ENCODE measurements around the gene NPTN. TPM values are rescaled to one million over a fixed set of nuclear protein-coding genes. Genes with fewer than 3 reads are reported as not detected.

The NPTN gene
- total and polyA plus RNA-seq, 9 of the 15 experiments (the other 6 are each of a cell fraction or from before 2014, with no cell fraction given), result 9.6 to 48.5 (median 21.7) TPM

DNA sequence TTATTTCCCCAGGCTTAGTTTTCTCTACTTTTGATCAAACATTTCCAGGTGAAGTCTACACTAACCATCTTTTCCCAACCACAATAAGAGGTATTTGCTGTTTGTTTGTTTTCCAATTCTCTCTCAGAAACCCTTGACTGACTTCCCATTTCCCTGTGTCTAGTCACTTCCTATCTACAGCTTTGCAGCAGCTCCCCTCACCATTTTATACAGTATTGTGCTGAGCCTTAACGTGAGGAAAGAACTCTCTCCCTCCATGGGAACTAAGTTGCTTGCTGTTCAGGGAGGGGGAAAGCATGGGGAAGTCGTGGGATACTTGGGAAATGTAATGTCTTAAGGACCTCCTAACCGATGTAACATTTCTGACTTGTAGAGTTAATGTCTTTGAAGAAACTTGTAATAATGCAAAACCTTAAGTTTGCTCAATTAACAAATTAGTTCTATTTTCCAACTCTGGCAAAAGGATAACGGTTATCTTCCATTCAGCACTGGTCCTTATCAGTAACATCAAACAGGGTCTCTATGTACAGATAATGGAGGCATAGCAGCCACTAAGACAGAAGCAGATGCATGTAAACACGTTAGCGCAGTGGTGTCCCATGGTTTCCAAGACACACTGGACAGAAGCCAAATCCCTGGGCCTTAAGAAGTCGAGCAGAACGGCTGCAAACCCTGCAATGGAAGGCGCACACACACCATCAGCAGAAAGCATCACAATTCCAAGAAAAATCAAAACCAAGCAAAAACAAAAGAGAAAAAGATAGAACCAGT is 39.7 kb downstream of the NPTN start:
- Histone ChIP-seq H3K4me3 (no peak overlapping the region), H3K9me1 (ENCODE audit: control insufficient read depth, insufficient read depth, low read length) (no peaks in the 10 kb centered on the region), H2AFZ (ENCODE audit: low read depth, low read length) (no peak overlapping the region), H3K4me2 (ENCODE audit: insufficient read depth, low read length) (peak overlapping the region; percentile 21; the same call in 1 of the 2 replicates), H3K4me1 (replicated peaks in 1 of 2; ENCODE audit: control insufficient read depth in 2 of 2, insufficient read depth in 2 of 2, low read length in 2 of 2) (peaks cover 12 to 33% of the 10 kb centered on the region in 2 experiments), H3K9me3 (replicated peaks; ENCODE audit: control insufficient read depth, insufficient read depth, low read depth, low read length) (no peaks in the 10 kb centered on the region), H3K79me2 (ENCODE audit: control insufficient read depth, insufficient read depth, low read length) (peaks cover 57% of the 10 kb centered on the region), H4K20me1 (replicated peaks; ENCODE audit: control insufficient read depth, insufficient read depth, low read length) (peaks cover 27% of the 10 kb centered on the region), H3K36me3 (ENCODE audit: control insufficient read depth, insufficient read depth, low read length) (peaks cover 28% of the 10 kb centered on the region; the same call in 2 of the 3 replicates), H3K9ac (ENCODE audit: insufficient read depth in 1 of 2, low read depth in 2 of 2, low read length in 2 of 2) (0 out of 4 replicates have a peak overlapping the region, but pooled peaks of 1 of the 2 experiments have one; percentile 53), H3K27ac (ENCODE audit: extremely low read depth, low read depth, low read length) (no peak overlapping the region), H3K27me3 (ENCODE audit: control insufficient read depth in 2 of 2, insufficient read depth in 2 of 2, low read length in 2 of 2) (no peaks in the 10 kb centered on the region)
- in situ Hi-C loops (cut with MboI) (no loop called here), intact Hi-C loops (cut with micrococcal nuclease) (loop anchor here (5.0 kb wide), 1 partner anchor 44 kb away; no protein-coding TSS in a partner anchor)
- ChIA-PET CTCF (ENCODE audit: low intra/inter-chr PET ratio) (no interaction called here), POLR2A (interaction anchor here (0.9 to 2.2 kb wide), 3 partner anchors 9 to 16 kb away, joined by 3 to 5 read pairs (median 4); no protein-coding TSS in a partner anchor)
- WGBS (ENCODE audit: insufficient coverage, low coverage, missing lambda C conversion rate), result 6% methylated on average over 9 of the region's 9 CpGs
- DNase-seq (ENCODE audit: extremely low read depth in 1 of 4, low spot score in 3 of 4) (peak in 3 of 4 experiments; percentile 16 to 71 (median 35)), ATAC-seq (peak; percentile 69), FAIRE-seq (peak; percentile 74)
- BruUV-seq (replicated peaks), result no TSS peak
- TF ChIP-seq PHTF2 (CRISPR knock-in tag; IDR thresholded peaks at IDR 0.05), result no peak
- no peak for TF ChIP-seq TFAM (CRISPR knock-in tag; conservative IDR thresholded peaks at IDR 0.05)
- TF ChIP-seq, protein P1, sequence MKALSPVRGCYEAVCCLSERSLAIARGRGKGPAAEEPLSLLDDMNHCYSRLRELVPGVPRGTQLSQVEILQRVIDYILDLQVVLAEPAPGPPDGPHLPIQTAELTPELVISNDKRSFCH (CRISPR knock-in tag; IDR thresholded peaks at IDR 0.05), result no peak
- TF ChIP-seq, protein P1 (tag; IDR thresholded peaks at IDR 0.05), result no peak
- TF ChIP-seq RUNX1 (IDR thresholded peaks at IDR 0.05; ENCODE audit: low read depth), result no peak
- TF ChIP-seq FOXK2 (conservative IDR thresholded peaks at IDR 0.05 in 1 of 2, IDR thresholded peaks at IDR 0.05 in 1 of 2; ENCODE audit: low read depth in 2 of 2), result peak; percentile 79; a peak in 3 of 4 replicates
- 0 out of 4 replicates have a peak, but pooled peaks of 1 of the 2 experiments have one; percentile 13 for TF ChIP-seq FOXA3 (CRISPR knock-in tag; conservative IDR thresholded peaks at IDR 0.05 in 1 of 2, IDR thresholded peaks at IDR 0.05 in 1 of 2)
- TF ChIP-seq, protein P2, sequence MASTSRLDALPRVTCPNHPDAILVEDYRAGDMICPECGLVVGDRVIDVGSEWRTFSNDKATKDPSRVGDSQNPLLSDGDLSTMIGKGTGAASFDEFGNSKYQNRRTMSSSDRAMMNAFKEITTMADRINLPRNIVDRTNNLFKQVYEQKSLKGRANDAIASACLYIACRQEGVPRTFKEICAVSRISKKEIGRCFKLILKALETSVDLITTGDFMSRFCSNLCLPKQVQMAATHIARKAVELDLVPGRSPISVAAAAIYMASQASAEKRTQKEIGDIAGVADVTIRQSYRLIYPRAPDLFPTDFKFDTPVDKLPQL (IDR thresholded peaks at IDR 0.05; ENCODE audit: extremely low read depth, insufficient read length), result no peak
- no peak for TF ChIP-seq ZKSCAN3 (CRISPR knock-in tag; IDR thresholded peaks at IDR 0.05)
- TF ChIP-seq NCOA4 (IDR thresholded peaks at IDR 0.05; ENCODE audit: partially characterized antibody), result no peak
- TF ChIP-seq KAT7 (CRISPR knock-in tag; IDR thresholded peaks at IDR 0.05; ENCODE audit: borderline replicate concordance), result no peak
- no peak for TF ChIP-seq SMAD4 (CRISPR knock-in tag; conservative IDR thresholded peaks at IDR 0.05)
- TF ChIP-seq, protein P3, sequence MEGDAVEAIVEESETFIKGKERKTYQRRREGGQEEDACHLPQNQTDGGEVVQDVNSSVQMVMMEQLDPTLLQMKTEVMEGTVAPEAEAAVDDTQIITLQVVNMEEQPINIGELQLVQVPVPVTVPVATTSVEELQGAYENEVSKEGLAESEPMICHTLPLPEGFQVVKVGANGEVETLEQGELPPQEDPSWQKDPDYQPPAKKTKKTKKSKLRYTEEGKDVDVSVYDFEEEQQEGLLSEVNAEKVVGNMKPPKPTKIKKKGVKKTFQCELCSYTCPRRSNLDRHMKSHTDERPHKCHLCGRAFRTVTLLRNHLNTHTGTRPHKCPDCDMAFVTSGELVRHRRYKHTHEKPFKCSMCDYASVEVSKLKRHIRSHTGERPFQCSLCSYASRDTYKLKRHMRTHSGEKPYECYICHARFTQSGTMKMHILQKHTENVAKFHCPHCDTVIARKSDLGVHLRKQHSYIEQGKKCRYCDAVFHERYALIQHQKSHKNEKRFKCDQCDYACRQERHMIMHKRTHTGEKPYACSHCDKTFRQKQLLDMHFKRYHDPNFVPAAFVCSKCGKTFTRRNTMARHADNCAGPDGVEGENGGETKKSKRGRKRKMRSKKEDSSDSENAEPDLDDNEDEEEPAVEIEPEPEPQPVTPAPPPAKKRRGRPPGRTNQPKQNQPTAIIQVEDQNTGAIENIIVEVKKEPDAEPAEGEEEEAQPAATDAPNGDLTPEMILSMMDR (IDR thresholded peaks at IDR 0.05 in 2 of 3, conservative IDR thresholded peaks at IDR 0.05 in 1 of 3; ENCODE audit: insufficient read depth in 2 of 3, low read depth in 1 of 3, low read length in 3 of 3), result no peak
- TF ChIP-seq MBD2 (IDR thresholded peaks at IDR 0.05; ENCODE audit: borderline replicate concordance, low read depth), result no peak
- TF ChIP-seq ATF7 (IDR thresholded peaks at IDR 0.05), result no peak
- no peak for TF ChIP-seq ZC3H11A (IDR thresholded peaks at IDR 0.05; ENCODE audit: low read depth, low read length)
- no peak for TF ChIP-seq NR3C1 (CRISPR knock-in tag; IDR thresholded peaks at IDR 0.05)
- TF ChIP-seq TEAD4 (IDR thresholded peaks at IDR 0.05; ENCODE audit: low read length), result peak; percentile 61; the same call in 1 of the 2 replicates
- TF ChIP-seq TEAD4 (CRISPR knock-in tag; IDR thresholded peaks at IDR 0.05; ENCODE audit: borderline replicate concordance), result no peak
- TF ChIP-seq SUPT5H (IDR thresholded peaks at IDR 0.05), result no peak
- peak; percentile 99 for TF ChIP-seq FOXJ2 (tag; IDR thresholded peaks at IDR 0.05)
